ENCODE data around the gene SRCIN1.

DNA sequence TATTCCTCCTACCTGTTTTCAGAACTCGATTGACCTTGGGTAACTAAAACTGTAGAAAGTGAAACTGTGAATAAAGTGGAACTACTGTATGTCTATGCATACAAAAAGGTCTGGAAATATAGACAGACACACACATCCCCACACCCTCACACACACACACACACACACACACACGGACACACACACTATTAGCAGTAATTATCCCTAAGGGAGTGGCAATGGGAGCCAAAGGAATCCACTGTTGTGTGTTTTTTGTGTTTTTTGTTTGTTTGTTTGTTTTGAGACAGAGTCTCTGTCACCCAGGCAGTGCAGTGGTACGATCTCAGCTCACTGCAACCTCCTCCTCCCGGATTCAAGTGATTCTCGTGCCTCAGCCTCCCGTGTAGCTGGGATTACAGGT lies 26.6 kb upstream of the SRCIN1 start:
- TF ChIP-seq, protein P1, sequence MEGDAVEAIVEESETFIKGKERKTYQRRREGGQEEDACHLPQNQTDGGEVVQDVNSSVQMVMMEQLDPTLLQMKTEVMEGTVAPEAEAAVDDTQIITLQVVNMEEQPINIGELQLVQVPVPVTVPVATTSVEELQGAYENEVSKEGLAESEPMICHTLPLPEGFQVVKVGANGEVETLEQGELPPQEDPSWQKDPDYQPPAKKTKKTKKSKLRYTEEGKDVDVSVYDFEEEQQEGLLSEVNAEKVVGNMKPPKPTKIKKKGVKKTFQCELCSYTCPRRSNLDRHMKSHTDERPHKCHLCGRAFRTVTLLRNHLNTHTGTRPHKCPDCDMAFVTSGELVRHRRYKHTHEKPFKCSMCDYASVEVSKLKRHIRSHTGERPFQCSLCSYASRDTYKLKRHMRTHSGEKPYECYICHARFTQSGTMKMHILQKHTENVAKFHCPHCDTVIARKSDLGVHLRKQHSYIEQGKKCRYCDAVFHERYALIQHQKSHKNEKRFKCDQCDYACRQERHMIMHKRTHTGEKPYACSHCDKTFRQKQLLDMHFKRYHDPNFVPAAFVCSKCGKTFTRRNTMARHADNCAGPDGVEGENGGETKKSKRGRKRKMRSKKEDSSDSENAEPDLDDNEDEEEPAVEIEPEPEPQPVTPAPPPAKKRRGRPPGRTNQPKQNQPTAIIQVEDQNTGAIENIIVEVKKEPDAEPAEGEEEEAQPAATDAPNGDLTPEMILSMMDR (IDR thresholded peaks at IDR 0.05): no peak
- no peak for TF ChIP-seq EZH2 (IDR thresholded peaks at IDR 0.05; ENCODE audit: borderline replicate concordance, insufficient read depth, low read depth, low read length, poor library complexity, severe bottlenecking)

All from B cell (primary cell).